Ishikawa (cell line): ENCODE data around the gene ZNF385C.

Source experiments
- CEBPB ChIP-seq: IDR thresholded peaks from 2 replicates; pipeline ENCODE4 v1.6.1; 2012
- EP300 ChIP-seq: IDR thresholded peaks from 2 replicates; pipeline ENCODE4 v1.6.1; 2012; ENCODE audit warnings: borderline replicate concordance
- MAX ChIP-seq: IDR thresholded peaks from 2 replicates; pipeline ENCODE4 v1.6.1; 2012
- NFIC ChIP-seq: IDR thresholded peaks from 2 replicates; pipeline ENCODE4 v1.6.1; 2012
- TEAD4 ChIP-seq: IDR thresholded peaks from 2 replicates; pipeline ENCODE4 v1.6.1; 2012
- YY1 ChIP-seq: IDR thresholded peaks from 2 replicates; pipeline ENCODE4 v1.6.1; 2012; ENCODE audit warnings: low read depth
- ZBTB7A ChIP-seq: IDR thresholded peaks from 2 replicates; pipeline ENCODE4 v1.6.1; 2012; ENCODE audit warnings: low read depth

- TF ChIP-seq MAX (no peak), EP300 (no peak), ZBTB7A (no peak), TEAD4 (no peak), CEBPB (no peak), NFIC (no peak), YY1 (no peak)
Measured at GRCh38 chr17:41984454-41984853, 113.8 kb downstream of the ZNF385C start.
